Germinal center (tissue), 1 donor: ENCODE data around the gene VPS26C.

Experiments
- DNase-seq: peaks from one replicate; pipeline ENCODE4 v3.0.0; 2012; ENCODE audit warnings: mixed read lengths, low spot score

VPS26C gene

GRCh38 chr21:37200641-37201480 lies 66.3 kb downstream of the VPS26C start:
- no peak for DNase-seq

DNA sequence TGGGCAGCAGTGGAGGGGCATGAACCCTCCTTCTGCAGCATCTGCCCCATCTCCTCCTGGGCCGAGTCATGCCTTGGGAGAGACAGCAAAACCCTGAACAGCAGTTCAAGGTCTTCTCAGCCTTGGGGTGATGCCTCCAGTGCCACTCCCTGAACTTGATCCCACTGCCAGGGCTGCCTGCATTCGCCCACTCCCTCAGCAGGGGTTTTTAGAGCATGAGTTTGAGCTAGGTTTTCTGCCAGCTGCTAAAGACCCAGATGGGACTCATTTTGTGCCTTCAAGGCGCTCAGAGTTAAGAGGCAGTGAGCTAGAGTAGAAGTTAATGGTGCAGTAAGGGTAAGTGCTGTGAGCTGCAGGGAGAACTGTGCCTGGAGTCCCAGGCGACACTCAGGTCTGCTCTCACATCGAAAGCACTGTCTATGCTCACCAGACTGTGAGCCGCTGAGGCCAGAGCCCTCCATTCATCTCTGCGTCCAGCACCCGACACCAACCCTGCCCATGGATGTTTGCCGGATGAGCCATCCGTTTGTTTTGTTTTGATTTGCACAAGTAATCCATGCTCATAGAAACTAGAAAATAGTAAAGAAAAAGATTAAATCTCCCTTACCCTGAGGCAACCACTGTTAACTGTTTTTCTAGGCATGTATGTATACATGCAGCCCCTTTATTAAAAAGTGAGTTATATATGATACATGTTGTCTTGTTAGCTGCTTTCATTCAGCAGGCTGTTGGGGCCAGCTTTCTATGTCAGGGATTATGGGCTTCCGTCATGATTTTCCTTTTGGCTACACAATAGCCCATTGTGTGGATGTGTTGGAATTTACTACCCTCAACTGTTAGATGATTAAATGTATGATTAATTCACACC lies 67.8 kb downstream of the VPS26C start:
- DNase-seq = no peak

DNA sequence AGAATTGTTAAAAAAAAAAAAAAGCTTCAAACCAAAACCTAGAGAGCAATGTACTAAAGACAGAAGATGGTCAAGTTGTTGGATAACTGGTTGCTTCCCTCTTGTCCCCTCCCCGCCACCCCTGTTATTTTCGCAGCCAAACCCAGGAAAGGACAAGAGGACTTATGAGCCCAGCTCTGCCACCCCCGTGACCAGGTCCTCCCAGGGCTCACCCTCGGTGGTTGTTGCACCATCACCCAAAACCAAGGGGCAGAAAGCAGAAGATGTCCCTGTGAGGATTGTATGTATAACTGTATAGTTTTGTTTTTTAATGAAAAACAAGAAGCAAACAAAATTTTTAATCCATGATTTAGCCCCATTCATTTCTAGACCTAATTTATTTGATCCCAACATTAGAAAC lies 69.4 kb downstream of the VPS26C start:
- no peak for DNase-seq

DNA sequence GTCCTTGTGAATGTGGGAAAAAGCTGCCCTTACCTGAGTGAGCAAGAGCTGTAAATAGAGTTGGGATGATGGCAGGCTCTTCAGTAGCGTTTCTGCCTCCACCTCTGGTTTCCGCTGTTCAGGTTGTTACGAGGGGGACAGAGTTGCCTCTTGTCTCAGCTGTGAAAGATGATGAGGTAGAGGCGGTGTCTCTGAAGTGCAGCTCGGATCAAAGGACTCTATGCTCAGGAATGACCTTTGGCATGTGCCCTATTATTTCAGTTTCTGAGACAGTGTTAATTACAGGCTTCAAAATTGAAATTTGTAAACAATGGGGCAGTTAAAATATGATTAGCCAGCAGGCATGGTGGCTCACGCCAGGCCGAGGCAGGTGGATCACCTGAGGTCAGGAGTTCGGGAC lies 70.3 kb downstream of the VPS26C start:
- DNase-seq = no peak

- no peak for DNase-seq
Measured at GRCh38 chr21:37195610-37196009, 71.5 kb downstream of the VPS26C start.

DNA sequence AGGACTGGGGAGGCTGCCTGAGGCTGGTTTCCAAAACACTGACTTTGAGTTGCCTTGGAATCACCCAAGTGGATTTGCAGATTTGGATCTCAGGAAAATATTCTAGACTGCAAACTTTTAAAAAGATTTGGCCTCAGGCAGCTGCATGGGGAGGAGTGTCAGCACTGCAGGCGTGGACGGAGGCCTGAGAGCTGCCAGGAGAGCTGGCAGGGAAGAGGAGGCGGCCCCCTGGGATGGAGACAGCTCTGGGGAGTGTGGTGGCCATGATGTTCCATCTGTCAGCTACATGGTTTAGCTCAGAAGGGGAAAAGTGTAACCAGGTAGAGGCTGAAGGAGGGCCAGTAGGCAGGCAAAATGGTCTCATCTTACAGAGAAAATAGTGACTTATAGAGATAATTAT lies 72.1 kb downstream of the VPS26C start:
- DNase-seq = no peak

DNA sequence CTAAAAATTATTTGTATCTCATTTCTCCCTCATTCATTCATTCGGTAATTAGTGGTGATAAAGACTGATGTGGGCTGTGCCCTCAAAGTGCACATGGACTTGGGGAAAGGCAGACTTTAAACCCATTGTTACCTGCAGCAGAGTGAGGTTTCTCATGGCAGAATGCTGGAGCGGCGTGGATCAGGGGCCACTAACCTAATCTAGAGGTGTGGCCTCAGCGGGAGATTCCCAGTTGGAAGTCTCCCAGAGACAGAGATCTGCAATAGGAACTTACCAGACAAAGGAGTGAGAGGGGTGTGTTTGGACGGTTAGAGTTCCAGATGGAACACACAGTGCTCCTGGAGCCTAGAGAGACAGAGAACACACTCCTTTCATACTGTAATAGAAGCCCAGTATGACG lies 73.5 kb downstream of the VPS26C start:
- DNase-seq = no peak

- no peak for DNase-seq
Measured at GRCh38 chr21:37193006-37193405, 74.1 kb downstream of the VPS26C start.

DNA sequence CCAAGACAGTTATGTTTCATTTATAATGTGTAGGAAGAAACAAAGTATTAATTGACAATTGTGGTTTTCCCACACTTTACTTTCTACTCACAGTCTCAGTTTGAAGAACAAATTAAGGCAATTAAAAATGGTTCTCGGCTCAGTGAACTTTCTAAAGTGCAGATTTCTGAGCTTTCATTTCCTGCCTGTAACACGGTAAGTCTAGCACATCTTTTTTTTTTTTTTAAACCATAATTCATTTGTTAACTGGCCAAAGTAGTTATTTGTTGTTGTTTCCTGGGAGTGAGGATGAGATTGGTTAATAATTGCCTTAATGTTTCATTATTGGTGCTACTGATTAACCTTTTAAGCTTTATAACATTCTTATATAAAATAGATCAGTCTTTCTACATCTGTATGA lies 75.1 kb downstream of the VPS26C start:
- no peak for DNase-seq

- no peak for DNase-seq
Measured at GRCh38 chr21:37188825-37189224, 78.3 kb downstream of the VPS26C start.

DNA sequence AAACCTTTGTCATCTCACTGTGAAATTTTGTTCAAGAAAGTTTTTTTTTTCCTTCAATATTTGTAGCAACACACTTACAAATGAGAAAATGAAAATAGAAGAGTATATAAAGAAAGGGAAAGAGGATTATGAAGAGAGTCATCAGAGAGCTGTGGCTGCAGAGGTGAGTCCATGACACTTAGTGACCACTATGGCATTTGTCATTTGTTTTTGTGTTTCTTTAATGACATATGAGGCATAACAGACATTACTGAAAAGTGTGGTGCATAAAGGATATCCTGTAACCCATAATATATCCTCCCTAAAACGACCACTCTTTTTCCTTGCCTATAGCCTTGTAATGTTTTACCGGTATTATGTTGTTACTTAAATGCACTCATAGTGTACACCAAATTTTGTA lies 80.2 kb downstream of the VPS26C start:
- no peak for DNase-seq

DNA sequence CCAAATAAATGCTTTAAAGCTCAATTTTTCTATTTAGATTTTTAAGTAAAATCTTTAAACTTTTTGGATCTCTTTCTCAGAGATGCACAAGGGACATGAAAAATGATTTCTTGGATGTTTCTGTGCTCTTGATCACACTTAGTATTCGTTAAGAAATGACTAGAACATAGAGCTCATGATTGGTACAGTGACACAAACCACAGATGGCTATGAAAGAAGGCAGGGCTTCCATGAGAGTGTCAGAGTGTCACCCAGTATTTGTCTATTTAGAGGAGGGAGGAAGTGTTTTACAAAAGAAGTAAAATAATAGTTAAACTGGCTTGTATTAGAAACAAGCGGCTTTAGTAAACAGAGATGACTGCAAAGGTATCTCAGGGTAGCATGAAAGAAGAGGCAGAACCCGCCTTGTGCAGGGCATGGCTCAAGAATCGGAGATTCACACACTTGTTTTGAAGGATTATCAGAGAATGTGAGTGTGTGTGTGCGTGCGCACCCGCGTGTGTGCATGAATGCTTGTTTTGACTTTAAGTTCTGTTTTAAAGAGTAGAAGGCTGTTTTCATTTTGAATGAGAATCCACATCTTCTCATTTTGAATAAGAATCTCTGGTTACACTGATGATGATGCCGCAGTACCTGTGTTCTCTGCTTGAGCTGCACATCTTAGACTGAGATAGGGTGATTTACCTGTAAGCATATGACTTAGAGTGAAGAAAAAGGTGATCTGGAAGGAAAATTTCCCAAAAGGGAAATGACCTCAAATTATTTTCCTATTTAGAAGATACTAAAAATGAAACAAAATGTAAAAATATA lies 82.1 kb downstream of the VPS26C start:
- no peak for DNase-seq

DNA sequence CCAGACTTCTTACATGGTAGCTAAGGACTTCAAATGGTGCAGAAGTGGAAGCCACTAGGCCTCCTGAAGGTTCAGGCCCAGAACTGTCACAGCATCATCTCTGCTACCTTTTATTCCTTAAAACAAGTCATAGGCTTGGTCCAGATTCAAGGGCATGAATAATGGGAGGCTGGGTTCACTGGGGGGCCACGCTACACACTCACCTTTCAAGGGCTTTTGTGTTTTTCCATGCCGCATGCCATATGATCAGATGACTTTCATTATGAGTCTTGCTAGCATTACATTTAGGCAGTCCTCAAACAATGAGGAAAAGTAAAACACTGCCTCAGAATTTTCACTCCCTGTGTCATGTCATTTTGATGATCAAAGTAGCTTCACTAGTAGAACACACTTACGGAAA lies 83.4 kb downstream of the VPS26C start:
- no peak for DNase-seq

DNA sequence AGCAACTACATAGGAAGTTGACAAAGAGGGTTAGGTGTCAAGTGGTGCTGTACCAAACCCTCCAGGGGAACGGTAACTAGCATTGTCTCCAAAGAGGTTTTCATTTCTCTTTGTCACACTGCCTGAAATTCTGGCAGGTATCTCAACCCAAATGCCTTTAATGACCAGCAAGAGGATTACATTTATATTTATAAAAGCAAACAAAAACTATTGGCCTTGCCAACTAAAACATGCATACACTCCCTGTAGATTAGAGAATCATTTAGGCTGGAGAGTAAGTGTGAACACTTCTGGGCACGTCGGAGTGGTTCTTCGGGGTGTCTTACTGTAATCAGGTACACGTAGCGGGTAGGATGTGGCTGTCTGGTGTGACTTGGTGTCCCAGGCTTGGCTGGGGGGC lies 84.9 kb downstream of the VPS26C start:
- DNase-seq = no peak

DNA sequence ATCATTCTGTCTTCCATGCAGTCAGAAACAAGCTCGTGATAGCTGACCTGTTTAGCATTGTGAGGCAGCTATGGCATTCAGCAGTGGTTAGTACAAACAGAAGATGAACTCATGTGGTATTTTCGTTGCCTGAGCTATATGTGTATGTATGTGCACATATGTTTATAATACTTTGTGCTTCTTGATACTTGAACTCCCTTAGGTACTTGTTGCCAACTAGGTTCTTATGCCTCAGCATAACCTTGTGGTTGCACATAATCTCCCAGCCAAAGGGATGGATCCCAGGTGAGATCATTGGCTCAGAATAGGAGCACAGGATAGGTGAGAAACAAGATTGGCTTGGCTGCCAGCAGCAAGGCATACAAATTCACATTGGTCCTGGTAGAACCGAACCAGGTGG lies 86.1 kb downstream of the VPS26C start:
- no peak for DNase-seq

- no peak for DNase-seq
Measured at GRCh38 chr21:37176716-37177115, 90.4 kb downstream of the VPS26C start.
